H9 (cell line): ENCODE measurements around the gene AP2A2. TPM values are rescaled to one million over a fixed set of nuclear protein-coding genes. Genes with fewer than 3 reads are reported as not detected.

ENCODE experiments used
- DNase-seq: peaks from one replicate; pipeline ENCODE4 v3.0.0-alpha.2; 2017
- H2AFZ ChIP-seq: one replicate; pipeline ENCODE4 v1.6.1; 2013; ENCODE audit warnings: mild to moderate bottlenecking, low read length, control low read depth, moderate library complexity
- H2AK5ac ChIP-seq: 2 replicates; pipeline ENCODE4 v1.6.1; 2013; ENCODE audit warnings: low read length, control low read depth, mixed read lengths; ENCODE audit not compliant: insufficient read length
- H2BK120ac ChIP-seq: one replicate; pipeline ENCODE4 v1.6.1; 2013; ENCODE audit warnings: low read depth, mild to moderate bottlenecking, low read length, control low read depth, inconsistent platforms; ENCODE audit not compliant: poor library complexity, severe bottlenecking
- H2BK12ac ChIP-seq: 2 replicates; pipeline ENCODE4 v1.6.1; 2013; ENCODE audit warnings: low read length, control low read depth, mixed read lengths, low read depth; ENCODE audit not compliant: insufficient read length
- H2BK15ac ChIP-seq: 2 replicates; pipeline ENCODE4 v1.6.1; 2013; ENCODE audit warnings: low read depth, low read length, control low read depth
- H2BK20ac ChIP-seq: one replicate; pipeline ENCODE4 v1.6.1; 2013; ENCODE audit warnings: low read depth, mild to moderate bottlenecking, low read length, control low read depth, inconsistent platforms; ENCODE audit not compliant: poor library complexity, severe bottlenecking
- H2BK5ac ChIP-seq: 2 replicates; pipeline ENCODE4 v1.6.1; 2013; ENCODE audit warnings: low read length, control low read depth, mixed read lengths; ENCODE audit not compliant: insufficient read length
- H3K14ac ChIP-seq: 2 replicates; pipeline ENCODE4 v1.6.1; 2013; ENCODE audit warnings: low read length, control low read depth; ENCODE audit not compliant: insufficient read depth
- H3K18ac ChIP-seq: 2 replicates; pipeline ENCODE4 v1.6.1; 2013; ENCODE audit warnings: low read depth, mild to moderate bottlenecking, mixed read lengths, low read length, control low read depth; ENCODE audit not compliant: insufficient read length
- H3K23ac ChIP-seq: 2 replicates; pipeline ENCODE4 v1.6.1; 2013; ENCODE audit warnings: low read length, control low read depth, mixed read lengths, low read depth; ENCODE audit not compliant: insufficient read length
- H3K23me2 ChIP-seq: 2 replicates; pipeline ENCODE4 v1.6.1; 2013; ENCODE audit warnings: low read depth, mild to moderate bottlenecking, mixed read lengths, low read length, control low read depth; ENCODE audit not compliant: insufficient read length, poor library complexity, severe bottlenecking
- H3K27ac ChIP-seq: 2 replicates; pipeline ENCODE4 v1.5.1; 2013; ENCODE audit warnings: low read length, control low read depth, mixed read lengths, low read depth; ENCODE audit not compliant: insufficient read length
- H3K27me3 ChIP-seq: 2 replicates; pipeline ENCODE4 v1.6.1; 2013; ENCODE audit warnings: low read length, control low read depth, inconsistent platforms; ENCODE audit not compliant: insufficient read depth
- H3K4ac ChIP-seq: 2 replicates; pipeline ENCODE4 v1.6.1; 2013; ENCODE audit warnings: low read depth, mild to moderate bottlenecking, control low read depth, inconsistent platforms, low read length, moderate library complexity
- H3K4me1 ChIP-seq: 2 replicates; pipeline ENCODE4 v1.6.1; 2013; ENCODE audit warnings: low read length, control low read depth, inconsistent platforms; ENCODE audit not compliant: insufficient read depth
- H3K4me2 ChIP-seq: 2 replicates; pipeline ENCODE4 v1.6.1; 2013; ENCODE audit warnings: low read length, control low read depth, mixed read lengths; ENCODE audit not compliant: insufficient read length, insufficient read depth
- H3K56ac ChIP-seq: 2 replicates; pipeline ENCODE4 v1.6.1; 2013; ENCODE audit warnings: low read depth, mild to moderate bottlenecking, mixed read lengths, low read length, control low read depth; ENCODE audit not compliant: insufficient read length
- H3K79me1 ChIP-seq: 2 replicates; pipeline ENCODE4 v1.6.1; 2013; ENCODE audit warnings: low read depth, mild to moderate bottlenecking, moderate library complexity, low read length, control low read depth, inconsistent platforms; ENCODE audit not compliant: insufficient read depth, poor library complexity, severe bottlenecking
- H3K79me2 ChIP-seq: 2 replicates; pipeline ENCODE4 v1.6.1; 2013; ENCODE audit warnings: low read length, control low read depth, inconsistent platforms; ENCODE audit not compliant: insufficient read depth
- H3K9ac ChIP-seq: 2 replicates; pipeline ENCODE4 v1.6.1; 2013; ENCODE audit warnings: low read length, control low read depth, mixed read lengths; ENCODE audit not compliant: insufficient read length; ENCODE audit errors: extremely low read depth
- H3K9me3 ChIP-seq: one replicate; pipeline ENCODE4 v1.6.1; 2013; ENCODE audit warnings: low read depth, low read length, inconsistent platforms; ENCODE audit not compliant: control insufficient read depth
- H3T11ph ChIP-seq: one replicate; pipeline ENCODE4 v1.6.1; 2013; ENCODE audit warnings: mild to moderate bottlenecking, low read length, control low read depth, inconsistent platforms
- H4K20me1 ChIP-seq: one replicate; pipeline ENCODE4 v1.6.1; 2013; ENCODE audit not compliant: control insufficient read depth, insufficient read length, insufficient read depth
- H4K5ac ChIP-seq: 2 replicates; pipeline ENCODE4 v1.6.1; 2013; ENCODE audit warnings: low read depth, mild to moderate bottlenecking, mixed read lengths, low read length, control low read depth; ENCODE audit not compliant: insufficient read length
- H4K8ac ChIP-seq: replicated peaks from 2 replicates; pipeline ENCODE4 v1.6.1; 2013; ENCODE audit warnings: low read length, control low read depth, mixed read lengths, low read depth; ENCODE audit not compliant: insufficient read length
- H4K91ac ChIP-seq: 2 replicates; pipeline ENCODE4 v1.6.1; 2013; ENCODE audit warnings: low read depth, mild to moderate bottlenecking, moderate library complexity, mixed read lengths, low read length, control low read depth; ENCODE audit not compliant: insufficient read length
- H3K27ac Mint-ChIP-seq, 3 experiments: 2 replicates in 2 of 3; 3 replicates in 1 of 3; pipeline ENCODE4 v1.8.0; 2020 to 2021; ENCODE audit warnings: mixed read lengths in 3 of 3, mild to moderate bottlenecking in 1 of 3, moderate library complexity in 1 of 3
- H3K27me3 Mint-ChIP-seq: 2 replicates; pipeline ENCODE4 v1.8.0; 2021; ENCODE audit warnings: low read depth, mild to moderate bottlenecking, moderate library complexity, mixed read lengths
- H3K36me3 Mint-ChIP-seq, 3 experiments: 2 replicates in 2 of 3; 3 replicates in 1 of 3; pipeline ENCODE4 v1.8.0; 2020 to 2021; ENCODE audit warnings: low read depth in 3 of 3, mixed read lengths in 3 of 3; ENCODE audit not compliant: insufficient read depth in 1 of 3
- H3K4me1 Mint-ChIP-seq, 2 experiments: 2 replicates each; pipeline ENCODE4 v1.8.0; 2020; ENCODE audit warnings: mixed read lengths in 2 of 2
- H3K4me3 Mint-ChIP-seq, 2 experiments: 2 replicates in 1 of 2; 3 replicates in 1 of 2; pipeline ENCODE4 v1.8.0; 2020 to 2021; ENCODE audit warnings: mild to moderate bottlenecking in 2 of 2, mixed read lengths in 2 of 2, moderate library complexity in 1 of 2
- H3K9me3 Mint-ChIP-seq, 2 experiments: 2 replicates in 1 of 2; 3 replicates in 1 of 2; pipeline ENCODE4 v1.8.0; 2020; ENCODE audit warnings: mild to moderate bottlenecking in 2 of 2, mixed read lengths in 2 of 2, moderate library complexity in 1 of 2
- WGBS: extraction: QIAGEN DNeasy Blood & Tissue Kit; methylation state at CpG from one replicate; pipeline ENCODE4 v1.1.7; 2013; ENCODE audit warnings: missing lambda C conversion rate, low lambda C conversion rate, mixed read lengths; ENCODE audit not compliant: insufficient read length; ENCODE audit errors: extremely low coverage; 5-methylcytosine and 5-hydroxymethylcytosine counted together
- total RNA-seq: library from RNA; stranded (reverse); gene quantifications from 2 replicates; pipeline ENCODE4 v1.2.1, GENCODE V29; 2021
- TF ChIP-seq, protein P1 (sequence below): fragments of 200-600 bp; sonication (generic); conservative IDR thresholded peaks from 3 replicates; pipeline ENCODE4 v1.8.0; 2021; ENCODE audit warnings: antibody characterized with exemption, mild to moderate bottlenecking

AP2A2 gene
- total RNA-seq, 1 experiment from 2014 or later = 53.7 TPM

GRCh38 chr11:1030086-1030485 is 104.4 kb downstream of the AP2A2 start:
- no peak overlapping the region for H3K9ac ChIP-seq

More at GRCh38 chr11:1030086-1030485, 104.4 kb downstream of the AP2A2 start:
- Histone ChIP-seq H4K8ac (no peak overlapping the region), H3K23me2 (no peaks in the 10 kb centered on the region), H3K79me1 (no peaks in the 10 kb centered on the region), H3K4me2 (no peak overlapping the region), H3K27me3 (no peaks in the 10 kb centered on the region), H3K56ac (no peak overlapping the region), H2BK12ac (no peak overlapping the region), H4K91ac (no peak overlapping the region), H3K4ac (no peak overlapping the region), H4K20me1 (no peaks in the 10 kb centered on the region), H3K23ac (no peak overlapping the region), H4K5ac (no peak overlapping the region), H2BK20ac (no peak overlapping the region), H2BK5ac (no peak overlapping the region), H3K9me3 (no peaks in the 10 kb centered on the region), H2AK5ac (no peak overlapping the region), H3K14ac (no peak overlapping the region), H2BK120ac (no peak overlapping the region), H3K27ac (no peak overlapping the region), H3K4me1 (no peaks in the 10 kb centered on the region), H2AFZ (no peak overlapping the region), H2BK15ac (no peak overlapping the region), H3T11ph (no peak overlapping the region), H3K79me2 (no peaks in the 10 kb centered on the region), H3K18ac (no peak overlapping the region)
- DNase-seq = no peak
- Mint-ChIP-seq H3K4me3 (no peak overlapping the region), H3K27ac (no peak overlapping the region; a peak in 1 of 7 replicates), H3K36me3 (no peaks in the 10 kb centered on the region), H3K4me1 (no peaks in the 10 kb centered on the region), H3K27me3 (no peaks in the 10 kb centered on the region), H3K9me3 (peaks cover 0 to 6% of the 10 kb centered on the region in 2 experiments; a peak in 2 of 5 replicates)
- WGBS = no CpG with 5 or more reads among the region's 16 CpGs
- TF ChIP-seq, protein P1, sequence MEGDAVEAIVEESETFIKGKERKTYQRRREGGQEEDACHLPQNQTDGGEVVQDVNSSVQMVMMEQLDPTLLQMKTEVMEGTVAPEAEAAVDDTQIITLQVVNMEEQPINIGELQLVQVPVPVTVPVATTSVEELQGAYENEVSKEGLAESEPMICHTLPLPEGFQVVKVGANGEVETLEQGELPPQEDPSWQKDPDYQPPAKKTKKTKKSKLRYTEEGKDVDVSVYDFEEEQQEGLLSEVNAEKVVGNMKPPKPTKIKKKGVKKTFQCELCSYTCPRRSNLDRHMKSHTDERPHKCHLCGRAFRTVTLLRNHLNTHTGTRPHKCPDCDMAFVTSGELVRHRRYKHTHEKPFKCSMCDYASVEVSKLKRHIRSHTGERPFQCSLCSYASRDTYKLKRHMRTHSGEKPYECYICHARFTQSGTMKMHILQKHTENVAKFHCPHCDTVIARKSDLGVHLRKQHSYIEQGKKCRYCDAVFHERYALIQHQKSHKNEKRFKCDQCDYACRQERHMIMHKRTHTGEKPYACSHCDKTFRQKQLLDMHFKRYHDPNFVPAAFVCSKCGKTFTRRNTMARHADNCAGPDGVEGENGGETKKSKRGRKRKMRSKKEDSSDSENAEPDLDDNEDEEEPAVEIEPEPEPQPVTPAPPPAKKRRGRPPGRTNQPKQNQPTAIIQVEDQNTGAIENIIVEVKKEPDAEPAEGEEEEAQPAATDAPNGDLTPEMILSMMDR = no peak
